ENCODE results near the gene DGKG.

Gene DGKG

GRCh38 chr3:186236357-186237020 lies 125.5 kb downstream of the DGKG start:
- H3K4me2 ChIP-seq (ENCODE audit: low read depth, low read length, poor library complexity, severe bottlenecking) = no peak overlapping the region
- no peaks in the 10 kb centered on the region for H4K20me1 ChIP-seq (ENCODE audit: insufficient read depth, low read length, poor library complexity, severe bottlenecking)
- H2AFZ ChIP-seq (ENCODE audit: low read length) = no peak overlapping the region
- H3F3A ChIP-seq (ENCODE audit: low read depth) = no peaks in the 10 kb centered on the region
- no peak for TF ChIP-seq EZH2phosphoT487 (IDR thresholded peaks at IDR 0.05; ENCODE audit: borderline replicate concordance)
- TF ChIP-seq, protein P1, sequence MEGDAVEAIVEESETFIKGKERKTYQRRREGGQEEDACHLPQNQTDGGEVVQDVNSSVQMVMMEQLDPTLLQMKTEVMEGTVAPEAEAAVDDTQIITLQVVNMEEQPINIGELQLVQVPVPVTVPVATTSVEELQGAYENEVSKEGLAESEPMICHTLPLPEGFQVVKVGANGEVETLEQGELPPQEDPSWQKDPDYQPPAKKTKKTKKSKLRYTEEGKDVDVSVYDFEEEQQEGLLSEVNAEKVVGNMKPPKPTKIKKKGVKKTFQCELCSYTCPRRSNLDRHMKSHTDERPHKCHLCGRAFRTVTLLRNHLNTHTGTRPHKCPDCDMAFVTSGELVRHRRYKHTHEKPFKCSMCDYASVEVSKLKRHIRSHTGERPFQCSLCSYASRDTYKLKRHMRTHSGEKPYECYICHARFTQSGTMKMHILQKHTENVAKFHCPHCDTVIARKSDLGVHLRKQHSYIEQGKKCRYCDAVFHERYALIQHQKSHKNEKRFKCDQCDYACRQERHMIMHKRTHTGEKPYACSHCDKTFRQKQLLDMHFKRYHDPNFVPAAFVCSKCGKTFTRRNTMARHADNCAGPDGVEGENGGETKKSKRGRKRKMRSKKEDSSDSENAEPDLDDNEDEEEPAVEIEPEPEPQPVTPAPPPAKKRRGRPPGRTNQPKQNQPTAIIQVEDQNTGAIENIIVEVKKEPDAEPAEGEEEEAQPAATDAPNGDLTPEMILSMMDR (conservative IDR thresholded peaks at IDR 0.05; ENCODE audit: low read length) = no peak
- no peak overlapping the region for H3K4me3 ChIP-seq (ENCODE audit: low read length, poor library complexity, severe bottlenecking)
- H3K9me3 ChIP-seq (ENCODE audit: insufficient read depth, low read depth, low read length) = no peaks in the 10 kb centered on the region
- no peak overlapping the region for H3K9ac ChIP-seq (ENCODE audit: low read depth, low read length, poor library complexity, severe bottlenecking)
- H3K79me2 ChIP-seq (ENCODE audit: insufficient read depth, low read length) = no peaks in the 10 kb centered on the region
- H3K4me1 ChIP-seq (ENCODE audit: insufficient read depth, low read length, poor library complexity, severe bottlenecking) = peaks cover 9% of the 10 kb centered on the region
- H3K9me2 ChIP-seq (replicated peaks; ENCODE audit: low read depth, low read length) = no peaks in the 10 kb centered on the region
- H3K36me3 ChIP-seq (ENCODE audit: insufficient read depth, low read length) = no peaks in the 10 kb centered on the region
- H3K27me3 ChIP-seq (ENCODE audit: insufficient read depth, low read length, poor library complexity, severe bottlenecking) = no peaks in the 10 kb centered on the region

GRCh38 chr3:186235554-186235953 lies 126.5 kb downstream of the DGKG start:
- Histone ChIP-seq H3K36me3 (ENCODE audit: insufficient read depth, low read length) (no peaks in the 10 kb centered on the region), H3K9me2 (replicated peaks; ENCODE audit: low read depth, low read length) (no peaks in the 10 kb centered on the region), H3K9ac (ENCODE audit: low read depth, low read length, poor library complexity, severe bottlenecking) (peak overlapping the region; percentile 16), H2AFZ (ENCODE audit: low read length) (peak overlapping the region; percentile 20; the same call in 1 of the 2 replicates), H3K4me2 (ENCODE audit: low read depth, low read length, poor library complexity, severe bottlenecking) (peak overlapping the region; percentile 52), H3K27me3 (ENCODE audit: insufficient read depth, low read length, poor library complexity, severe bottlenecking) (no peaks in the 10 kb centered on the region), H3K4me3 (ENCODE audit: low read length, poor library complexity, severe bottlenecking) (peak overlapping the region; percentile 31), H3F3A (ENCODE audit: low read depth) (no peaks in the 10 kb centered on the region), H3K9me3 (ENCODE audit: insufficient read depth, low read depth, low read length) (no peaks in the 10 kb centered on the region), H4K20me1 (ENCODE audit: insufficient read depth, low read length, poor library complexity, severe bottlenecking) (no peaks in the 10 kb centered on the region), H3K79me2 (ENCODE audit: insufficient read depth, low read length) (no peaks in the 10 kb centered on the region), H3K4me1 (ENCODE audit: insufficient read depth, low read length, poor library complexity, severe bottlenecking) (peaks cover 8% of the 10 kb centered on the region)
- TF ChIP-seq, protein P1 (conservative IDR thresholded peaks at IDR 0.05; ENCODE audit: low read length) = no peak
- TF ChIP-seq EZH2phosphoT487 (IDR thresholded peaks at IDR 0.05; ENCODE audit: borderline replicate concordance) = no peak

DNA sequence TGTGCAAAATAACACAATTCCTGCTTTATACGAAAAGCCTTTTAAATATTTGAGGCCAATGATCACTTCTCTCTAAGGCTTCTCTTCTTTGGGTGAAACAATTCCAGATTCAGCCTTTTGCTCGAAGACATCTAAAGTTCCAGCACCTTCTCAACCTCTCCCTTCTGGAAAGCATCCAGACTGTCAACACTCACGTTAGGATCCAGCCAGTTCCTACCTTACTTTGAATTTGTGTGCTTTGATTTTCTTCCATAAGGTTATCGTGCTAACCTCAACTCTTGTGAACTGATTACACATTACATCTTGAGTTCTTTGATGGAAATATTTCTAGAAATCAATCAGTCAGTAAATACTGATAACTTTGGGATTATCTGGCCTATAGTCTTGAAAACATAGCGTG lies 127.9 kb downstream of the DGKG start:
- no peaks in the 10 kb centered on the region for H3K79me2 ChIP-seq (ENCODE audit: insufficient read depth, low read length)
- H2AFZ ChIP-seq (ENCODE audit: low read length) = no peak overlapping the region
- no peaks in the 10 kb centered on the region for H3K9me2 ChIP-seq (replicated peaks; ENCODE audit: low read depth, low read length)
- no peak overlapping the region for H3K4me2 ChIP-seq (ENCODE audit: low read depth, low read length, poor library complexity, severe bottlenecking)
- H4K20me1 ChIP-seq (ENCODE audit: insufficient read depth, low read length, poor library complexity, severe bottlenecking) = no peaks in the 10 kb centered on the region
- peaks cover 8% of the 10 kb centered on the region for H3K4me1 ChIP-seq (ENCODE audit: insufficient read depth, low read length, poor library complexity, severe bottlenecking)
- H3K9me3 ChIP-seq (ENCODE audit: insufficient read depth, low read depth, low read length) = no peaks in the 10 kb centered on the region
- no peaks in the 10 kb centered on the region for H3F3A ChIP-seq (ENCODE audit: low read depth)
- H3K27me3 ChIP-seq (ENCODE audit: insufficient read depth, low read length, poor library complexity, severe bottlenecking) = no peaks in the 10 kb centered on the region
- no peaks in the 10 kb centered on the region for H3K36me3 ChIP-seq (ENCODE audit: insufficient read depth, low read length)
- H3K4me3 ChIP-seq (ENCODE audit: low read length, poor library complexity, severe bottlenecking) = no peak overlapping the region
- H3K9ac ChIP-seq (ENCODE audit: low read depth, low read length, poor library complexity, severe bottlenecking) = no peak overlapping the region
- no peak for TF ChIP-seq EZH2phosphoT487 (IDR thresholded peaks at IDR 0.05; ENCODE audit: borderline replicate concordance)
- TF ChIP-seq, protein P1 (conservative IDR thresholded peaks at IDR 0.05; ENCODE audit: low read length) = no peak
